KBM-7 (cell line): ENCODE measurements around the gene LCE3D.

Source experiments
- DNase-seq: peaks from one replicate; pipeline ENCODE4 v3.0.0-alpha.2; 2015
- in situ Hi-C: fragments of 300-500 bp; cut with MboI; formaldehyde crosslinking; loops from 2 replicates; pipeline ENCODE4 v1.14.3; 2020; ENCODE audit warnings: low sequenced_read_pairs, low pct_unique_long_range_greater_than_20kb, mixed read lengths

Gene LCE3D

DNA sequence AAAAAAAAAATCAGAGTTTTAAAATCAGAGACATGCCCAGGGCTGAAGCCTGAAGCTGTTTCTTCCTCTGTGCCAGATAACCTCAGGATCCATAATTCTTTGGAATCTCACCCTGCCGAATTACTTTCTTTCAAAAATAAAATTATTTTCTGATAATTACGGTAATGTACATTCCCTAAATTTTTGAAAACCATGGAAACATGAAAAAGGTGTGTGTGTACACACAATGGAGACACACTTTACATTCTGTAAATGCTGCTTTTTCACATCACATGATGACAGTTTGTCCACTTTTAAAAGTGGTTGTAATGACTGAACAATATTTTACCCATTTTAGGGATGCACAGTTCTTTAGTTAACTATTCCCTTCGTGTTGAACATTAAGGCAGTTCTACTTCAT, 44.5 kb downstream of the LCE3D start:
- in situ Hi-C loops: no loop called here
- DNase-seq: no peak

DNA sequence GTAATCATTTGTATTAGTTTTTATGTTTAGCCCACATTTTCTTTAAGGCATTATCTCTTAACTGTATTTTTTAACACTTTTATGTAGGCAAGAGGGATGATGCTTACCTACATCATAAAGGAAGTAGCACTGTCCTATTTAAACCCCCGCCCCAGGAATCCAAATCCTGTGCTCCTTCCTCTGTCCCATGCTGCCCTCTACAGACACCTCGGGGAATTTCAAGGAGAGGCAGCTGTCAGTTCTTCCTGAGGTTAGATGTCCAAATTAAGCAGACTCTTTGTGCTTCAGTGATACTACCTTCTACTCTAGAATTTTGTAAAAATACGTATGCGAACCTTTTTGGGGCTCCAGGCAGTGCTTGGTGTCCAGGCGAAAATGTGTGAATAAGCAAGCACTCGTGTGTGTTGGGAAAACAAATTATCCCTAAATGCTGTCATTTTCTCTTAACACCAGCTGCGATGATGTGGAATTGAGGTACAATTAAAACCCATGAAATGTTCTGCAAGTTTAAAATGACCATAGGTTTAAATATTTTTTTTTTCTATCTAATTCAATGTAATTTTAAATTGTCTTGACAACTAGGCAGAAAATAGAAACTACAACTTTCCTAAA, 46.9 kb downstream of the LCE3D start:
- in situ Hi-C loops: no loop called here
- peak; percentile 64 for DNase-seq
